Subcutaneous adipose tissue (tissue), 4 donors: Measurements from ENCODE around the gene POU2F1. TPM values are rescaled to one million over a fixed set of nuclear protein-coding genes. Genes with fewer than 3 reads are reported as not detected.

Experiments
- CTCF ChIP-seq: fragments of 450-650 bp; IDR thresholded peaks from one replicate; pipeline ENCODE4 v1.5.1; 2016; ENCODE audit warnings: low read depth, mild to moderate bottlenecking, control low read depth, antibody characterized with exemption, moderate library complexity
- total RNA-seq, 4 donors: library from RNA; depleted of rRNA; stranded (reverse); fragments of >200 nt; gene quantifications; one replicate each; pipeline ENCODE4 v1.1.0, GENCODE V29; 2016

The POU2F1 gene
- total RNA-seq, 4 donors from 2014 or later: 17.1 to 40.6 (median 20.5) TPM

GRCh38 chr1:167266965-167267364 lies 46.3 kb downstream of the POU2F1 start:
- no peak for TF ChIP-seq CTCF

- no peak for TF ChIP-seq CTCF
Measured at GRCh38 chr1:167268347-167268787, 47.7 kb downstream of the POU2F1 start.

GRCh38 chr1:167270349-167271092 lies 49.8 kb downstream of the POU2F1 start:
- no peak for TF ChIP-seq CTCF

- TF ChIP-seq CTCF: no peak
Measured at GRCh38 chr1:167272369-167272957, 51.8 kb downstream of the POU2F1 start.

- no peak for TF ChIP-seq CTCF
Measured at GRCh38 chr1:167273027-167273800, 52.5 kb downstream of the POU2F1 start.

GRCh38 chr1:167274061-167274460 lies 53.4 kb downstream of the POU2F1 start:
- no peak for TF ChIP-seq CTCF

GRCh38 chr1:167276969-167277368 lies 56.3 kb downstream of the POU2F1 start:
- no peak for TF ChIP-seq CTCF
